Measurements from ENCODE around the gene PLBD1.

- no peak for TF ChIP-seq CTCF (IDR thresholded peaks at IDR 0.05; ENCODE audit: low read depth, low read length, missing input control)
- TF ChIP-seq MAX (IDR thresholded peaks at IDR 0.05): no peak
- TF ChIP-seq YY1 (IDR thresholded peaks at IDR 0.05): no peak
These were observed 24.0 kb upstream of the PLBD1 start for GRCh38 chr12:14591719-14592118.
